Keratinocyte (primary cell): ENCODE results near the gene ANKRD18A. TPM values are rescaled to one million over a fixed set of nuclear protein-coding genes. Genes with fewer than 3 reads are reported as not detected.

Experiments
- DNase-seq: peaks from one replicate; pipeline ENCODE4 v3.0.0-alpha.2; 2011; ENCODE audit warnings: low read depth, missing footprints, low spot score
- FAIRE-seq: peaks from 2 replicates; lab custom pipeline; 2011; peaks lifted over from hg19 to GRCh38; lab: Jason Lieb, UNC
- H2AFZ ChIP-seq: 2 replicates; pipeline ENCODE4 v1.6.0; 2012; ENCODE audit warnings: low read length, control low read depth, inconsistent platforms; ENCODE audit not compliant: control insufficient read depth
- H3K27ac ChIP-seq: 2 replicates; pipeline ENCODE4 v1.5.1; 2011; ENCODE audit warnings: low read length; ENCODE audit not compliant: control insufficient read depth, insufficient read depth
- H3K27me3 ChIP-seq: 3 replicates; pipeline ENCODE4 v1.6.0; 2011; ENCODE audit warnings: low read length; ENCODE audit not compliant: control insufficient read depth, insufficient read depth; ENCODE audit errors: extremely low read depth
- H3K36me3 ChIP-seq, 2 experiments: 2 replicates in 1 of 2; 3 replicates in 1 of 2; pipeline ENCODE4 v1.5.1; 2011; ENCODE audit warnings: low read length in 2 of 2, mild to moderate bottlenecking in 1 of 2; ENCODE audit not compliant: control insufficient read depth in 2 of 2, insufficient read depth in 2 of 2; ENCODE audit errors: extremely low read depth in 1 of 2
- H3K4me1 ChIP-seq: 3 replicates; pipeline ENCODE4 v1.5.1; 2011; ENCODE audit warnings: low read length; ENCODE audit not compliant: control insufficient read depth, insufficient read depth; ENCODE audit errors: extremely low read depth
- H3K4me2 ChIP-seq: 3 replicates; pipeline ENCODE4 v1.6.0; 2011; ENCODE audit warnings: low read depth, low read length; ENCODE audit not compliant: control insufficient read depth, insufficient read depth; ENCODE audit errors: extremely low read depth
- H3K4me3 ChIP-seq, 3 experiments: fragments of 200-600 bp in 1 of 3; sonication (generic) in 1 of 3; 2 replicates in 2 of 3; 3 replicates in 1 of 3; pipeline ENCODE4 v1.5.1; 2011 to 2016; ENCODE audit warnings: low read length in 3 of 3, mild to moderate bottlenecking in 3 of 3, control low read depth in 2 of 3, inconsistent platforms in 1 of 3, low read depth in 1 of 3, mixed read lengths in 1 of 3, mixed run types in 1 of 3, moderate library complexity in 1 of 3; ENCODE audit not compliant: control insufficient read depth in 2 of 3, insufficient read depth in 2 of 3; ENCODE audit errors: extremely low read depth in 1 of 3
- H3K79me2 ChIP-seq: 2 replicates; pipeline ENCODE4 v1.6.0; 2012; ENCODE audit warnings: low read length; ENCODE audit not compliant: control insufficient read depth, insufficient read depth
- H3K9ac ChIP-seq: 3 replicates; pipeline ENCODE4 v1.6.0; 2011; ENCODE audit warnings: low read length; ENCODE audit not compliant: control insufficient read depth, insufficient read depth; ENCODE audit errors: extremely low read depth
- H3K9me1 ChIP-seq: 3 replicates; pipeline ENCODE4 v1.6.0; 2011; ENCODE audit warnings: low read length; ENCODE audit not compliant: control insufficient read depth, insufficient read depth; ENCODE audit errors: extremely low read depth
- H3K9me3 ChIP-seq: 2 replicates; pipeline ENCODE4 v1.5.1; 2012; ENCODE audit warnings: low read depth, low read length; ENCODE audit not compliant: control insufficient read depth
- H4K20me1 ChIP-seq: 3 replicates; pipeline ENCODE4 v1.6.0; 2011; ENCODE audit warnings: low read length; ENCODE audit not compliant: control insufficient read depth, insufficient read depth; ENCODE audit errors: extremely low read depth
- CTCF ChIP-seq, 3 experiments: IDR thresholded peaks in 1 of 3; conservative IDR thresholded peaks in 1 of 3; optimal IDR thresholded peaks in 1 of 3; 2 replicates in 2 of 3; 3 replicates in 1 of 3; pipeline versions ENCODE3 to v1.5.1; 2011; ENCODE audit warnings: low read length in 3 of 3, mild to moderate bottlenecking in 3 of 3, moderate library complexity in 2 of 3, control low read depth in 1 of 3, inconsistent platforms in 1 of 3; ENCODE audit not compliant: insufficient read depth in 2 of 3; ENCODE audit errors: extremely low read depth in 1 of 3
- EZH2 ChIP-seq: IDR thresholded peaks from one replicate; pipeline ENCODE4 v1.6.1; 2012; ENCODE audit warnings: inconsistent platforms, mild to moderate bottlenecking, low read length, moderate library complexity
- dilution Hi-C: fragments of 300-500 bp; cut with MboI; formaldehyde crosslinking; loops from one replicate; pipeline ENCODE4 v1.7.0; 2020; ENCODE audit warnings: low sequenced_read_pairs; ENCODE audit not compliant: extremely low pct_ligation_motif_present
- polyA plus RNA-seq, 5 experiments: library from polyadenylated mRNA; depleted of rRNA in 3 of 5; stranded (reverse) in 3 of 5; stranded (forward) in 1 of 5; unstranded in 1 of 5; fragments of >200 nt; gene quantifications; 1 replicate in 1 of 5; 2 replicates in 3 of 5; 3 replicates in 1 of 5; pipeline versions ENCODE4 v1.2.1 to v1.2.3, GENCODE V29; 2011 to 2012; ENCODE audit warnings: missing spikeins in 2 of 5, low read depth in 1 of 5, low replicate concordance in 1 of 5

ANKRD18A gene
- polyA plus RNA-seq, 1 donor (not counting 4 experiments of a cell fraction or from before 2014, with no cell fraction given) = 4.5 TPM

GRCh38 chr9:38629511-38629910 lies 9.1 kb upstream of the ANKRD18A start:
- Histone ChIP-seq H3K9me1 (no peaks in the 10 kb centered on the region), H3K9ac (no peak overlapping the region), H3K27me3 (no peaks in the 10 kb centered on the region), H3K27ac (no peak overlapping the region), H3K4me3 (no peak overlapping the region), H3K9me3 (no peaks in the 10 kb centered on the region), H3K4me2 (no peak overlapping the region), H3K36me3 (no peaks in the 10 kb centered on the region), H4K20me1 (no peaks in the 10 kb centered on the region), H3K79me2 (no peaks in the 10 kb centered on the region), H2AFZ (no peak overlapping the region), H3K4me1 (peaks cover 5% of the 10 kb centered on the region)
- no peak for DNase-seq
- dilution Hi-C loops = no loop called here
- TF ChIP-seq EZH2 = no peak
- TF ChIP-seq CTCF (optimal IDR thresholded peaks at IDR 0.05 in 1 of 3, IDR thresholded peaks at IDR 0.05 in 1 of 3, conservative IDR thresholded peaks at IDR 0.05 in 1 of 3; ENCODE audit: extremely low read depth in 1 of 3, insufficient read depth in 2 of 3, low read length in 3 of 3) = no peak
- FAIRE-seq = peak; percentile 43

- peaks cover 8% of the 10 kb centered on the region for H3K27me3 ChIP-seq
- TF ChIP-seq EZH2 (no peak), CTCF (optimal IDR thresholded peaks at IDR 0.05 in 1 of 3, IDR thresholded peaks at IDR 0.05 in 1 of 3, conservative IDR thresholded peaks at IDR 0.05 in 1 of 3; ENCODE audit: extremely low read depth in 1 of 3, insufficient read depth in 2 of 3, low read length in 3 of 3) (no peak)
- dilution Hi-C loops = no loop called here
- H3K9me1 ChIP-seq = no peaks in the 10 kb centered on the region
- no peaks in the 10 kb centered on the region for H3K36me3 ChIP-seq
- H3K4me3 ChIP-seq = no peak overlapping the region
- H3K79me2 ChIP-seq = no peaks in the 10 kb centered on the region
- no peak overlapping the region for H2AFZ ChIP-seq
- FAIRE-seq = peak; percentile 43
- H3K9ac ChIP-seq = no peak overlapping the region
- H3K4me1 ChIP-seq = peaks cover 5% of the 10 kb centered on the region
- no peak overlapping the region for H3K27ac ChIP-seq
- no peaks in the 10 kb centered on the region for H4K20me1 ChIP-seq
- H3K9me3 ChIP-seq = no peaks in the 10 kb centered on the region
- H3K4me2 ChIP-seq = no peak overlapping the region
- no peak for DNase-seq
Observed at GRCh38 chr9:38626006-38626405, 5.6 kb upstream of the ANKRD18A start.
